Measurements from ENCODE around the gene ARHGEF2.

Gene ARHGEF2

DNA sequence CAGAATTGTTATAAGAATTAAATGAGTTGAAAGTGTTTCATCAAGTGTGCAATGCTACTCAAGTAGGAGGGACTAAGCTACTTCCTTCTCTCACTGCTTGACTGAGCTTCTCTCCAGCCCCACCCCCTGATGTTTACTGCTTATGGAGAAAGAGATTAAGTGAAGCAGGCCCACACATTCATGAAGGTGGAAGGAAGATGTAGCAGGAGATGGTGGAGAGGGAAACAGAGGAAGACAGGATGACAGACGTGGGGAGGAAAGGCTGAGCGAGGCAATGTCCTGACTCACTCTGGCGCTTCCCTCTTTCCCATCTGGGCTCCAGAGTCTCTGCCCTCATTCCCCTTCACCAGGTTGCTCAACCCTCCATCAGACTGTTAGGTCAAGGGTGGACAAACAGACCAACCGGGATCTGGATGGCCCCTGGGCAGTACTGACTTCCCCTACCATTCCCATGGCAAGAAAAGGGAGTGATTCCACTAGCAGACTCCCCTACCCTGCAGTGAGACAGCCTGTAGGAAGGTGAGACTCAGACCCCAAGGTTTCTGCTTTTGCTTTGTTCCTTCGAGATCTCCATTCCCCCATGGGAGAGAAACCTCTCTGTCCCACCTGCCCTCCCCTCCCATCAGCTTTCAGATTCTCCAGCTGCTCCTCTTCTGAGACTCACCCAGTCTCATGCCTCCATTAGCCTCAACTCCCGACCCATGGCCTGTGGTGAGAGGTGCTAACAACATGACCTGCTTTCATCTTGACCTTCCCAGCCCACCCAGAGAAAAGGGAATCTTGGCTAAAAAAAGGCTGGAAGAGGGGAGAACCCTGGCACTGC, 3.1 kb upstream of the ARHGEF2 start:
- ChIA-PET POLR2A (interaction anchor here (1.3 to 2.7 kb wide), 3 partner anchors 11 to 19 kb away, joined by 5 to 19 read pairs (median 5); no protein-coding TSS in a partner anchor), CTCF (interaction anchor here (1.5 to 4.8 kb wide), 4 partner anchors 8 to 44 kb away, joined by 3 to 45 read pairs (median 8); no protein-coding TSS in a partner anchor)
- TF ChIP-seq, protein P1, sequence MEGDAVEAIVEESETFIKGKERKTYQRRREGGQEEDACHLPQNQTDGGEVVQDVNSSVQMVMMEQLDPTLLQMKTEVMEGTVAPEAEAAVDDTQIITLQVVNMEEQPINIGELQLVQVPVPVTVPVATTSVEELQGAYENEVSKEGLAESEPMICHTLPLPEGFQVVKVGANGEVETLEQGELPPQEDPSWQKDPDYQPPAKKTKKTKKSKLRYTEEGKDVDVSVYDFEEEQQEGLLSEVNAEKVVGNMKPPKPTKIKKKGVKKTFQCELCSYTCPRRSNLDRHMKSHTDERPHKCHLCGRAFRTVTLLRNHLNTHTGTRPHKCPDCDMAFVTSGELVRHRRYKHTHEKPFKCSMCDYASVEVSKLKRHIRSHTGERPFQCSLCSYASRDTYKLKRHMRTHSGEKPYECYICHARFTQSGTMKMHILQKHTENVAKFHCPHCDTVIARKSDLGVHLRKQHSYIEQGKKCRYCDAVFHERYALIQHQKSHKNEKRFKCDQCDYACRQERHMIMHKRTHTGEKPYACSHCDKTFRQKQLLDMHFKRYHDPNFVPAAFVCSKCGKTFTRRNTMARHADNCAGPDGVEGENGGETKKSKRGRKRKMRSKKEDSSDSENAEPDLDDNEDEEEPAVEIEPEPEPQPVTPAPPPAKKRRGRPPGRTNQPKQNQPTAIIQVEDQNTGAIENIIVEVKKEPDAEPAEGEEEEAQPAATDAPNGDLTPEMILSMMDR (IDR thresholded peaks at IDR 0.05; ENCODE audit: insufficient read depth, low read length, missing control alignments) = no peak
- DNase-seq (ENCODE audit: low read depth, low spot score) = no peak
- peak overlapping the region; percentile 88 for H3K4me3 ChIP-seq (ENCODE audit: low read depth, low read length)

DNA sequence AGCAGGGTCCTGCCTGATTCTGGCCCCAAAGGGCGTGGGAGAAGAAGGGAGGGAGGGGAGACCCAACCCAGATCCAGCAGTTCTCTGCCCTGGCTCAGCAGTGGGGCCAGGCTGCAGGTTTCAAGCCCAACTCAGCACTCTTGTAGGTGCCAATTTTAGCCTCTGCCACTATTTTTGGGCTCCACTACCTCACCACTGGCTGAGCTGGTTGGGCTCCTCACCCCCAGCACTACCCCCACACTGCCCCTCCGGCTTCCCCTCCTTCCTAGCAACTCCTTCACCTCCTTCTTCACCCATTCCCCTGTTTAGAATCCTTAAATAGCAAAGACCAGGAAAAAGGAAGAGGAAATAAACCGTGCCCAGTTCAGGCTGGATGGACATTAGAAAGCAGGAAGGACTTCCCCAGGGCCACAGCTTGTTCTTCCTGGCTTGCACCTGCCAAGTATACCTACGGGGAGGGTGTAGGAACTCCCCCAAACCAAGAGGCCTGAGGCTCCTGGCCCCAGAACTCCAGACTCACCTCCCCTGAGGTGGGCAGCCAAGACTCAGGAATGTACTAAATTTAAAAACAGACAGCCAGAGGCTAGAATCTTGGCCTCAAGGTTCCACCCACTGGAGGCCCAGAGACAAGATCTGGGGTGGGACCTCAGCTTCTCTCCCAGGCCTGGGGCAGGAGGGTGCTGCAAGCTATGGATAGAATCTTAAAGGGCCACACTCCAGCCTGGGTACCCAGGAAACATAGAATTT, 1.4 kb upstream of the ARHGEF2 start:
- no peak for DNase-seq (ENCODE audit: low read depth, low spot score)
- TF ChIP-seq, protein P1 (IDR thresholded peaks at IDR 0.05; ENCODE audit: insufficient read depth, low read length, missing control alignments) = no peak
- H3K4me3 ChIP-seq (ENCODE audit: low read depth, low read length) = peak overlapping the region; percentile 88
- POLR2A ChIA-PET = interaction anchor here (0.9 to 1.9 kb wide), 3 partner anchors 9 to 41 kb away, joined by 3 to 6 read pairs (median 5); no protein-coding TSS in a partner anchor
- CTCF ChIA-PET = interaction anchor here (1.4 to 3.6 kb wide), 4 partner anchors 10 to 42 kb away, joined by 3 to 24 read pairs (median 8); no protein-coding TSS in a partner anchor

DNA sequence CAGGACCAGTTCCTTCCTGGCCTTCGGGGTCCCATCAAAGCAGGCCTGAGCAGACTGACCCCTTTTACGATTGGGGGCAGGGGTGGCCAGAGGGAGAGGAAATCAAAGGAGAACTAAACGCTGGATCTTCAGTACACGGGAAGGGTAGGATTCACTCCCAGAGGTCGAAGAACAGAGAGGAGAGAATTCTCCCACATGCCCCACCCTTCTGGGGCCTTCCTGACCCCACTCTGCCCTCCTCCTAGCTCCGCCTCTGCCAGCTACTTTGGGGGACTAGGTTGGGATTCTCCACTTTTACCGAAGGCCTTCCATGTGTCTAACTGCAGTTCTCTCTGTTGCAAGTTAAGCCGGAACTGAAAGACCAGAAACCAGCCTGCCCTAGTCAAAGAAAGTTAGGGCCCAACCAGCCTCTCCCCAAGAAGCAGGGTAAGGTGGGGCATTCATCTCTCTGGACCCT, 654 bp upstream of the ARHGEF2 start:
- POLR2A ChIA-PET = interaction anchor here (0.9 to 6.2 kb wide), 5 partner anchors 11 to 41 kb away, joined by 3 to 58 read pairs (median 6); no protein-coding TSS in a partner anchor
- TF ChIP-seq, protein P1 (IDR thresholded peaks at IDR 0.05; ENCODE audit: insufficient read depth, low read length, missing control alignments) = no peak
- H3K4me3 ChIP-seq (ENCODE audit: low read depth, low read length) = peak overlapping the region; percentile 88
- CTCF ChIA-PET = interaction anchor here (1.4 to 4.1 kb wide), 4 partner anchors 10 to 41 kb away, joined by 5 to 30 read pairs (median 23); no protein-coding TSS in a partner anchor
- DNase-seq (ENCODE audit: low read depth, low spot score) = no peak

DNA sequence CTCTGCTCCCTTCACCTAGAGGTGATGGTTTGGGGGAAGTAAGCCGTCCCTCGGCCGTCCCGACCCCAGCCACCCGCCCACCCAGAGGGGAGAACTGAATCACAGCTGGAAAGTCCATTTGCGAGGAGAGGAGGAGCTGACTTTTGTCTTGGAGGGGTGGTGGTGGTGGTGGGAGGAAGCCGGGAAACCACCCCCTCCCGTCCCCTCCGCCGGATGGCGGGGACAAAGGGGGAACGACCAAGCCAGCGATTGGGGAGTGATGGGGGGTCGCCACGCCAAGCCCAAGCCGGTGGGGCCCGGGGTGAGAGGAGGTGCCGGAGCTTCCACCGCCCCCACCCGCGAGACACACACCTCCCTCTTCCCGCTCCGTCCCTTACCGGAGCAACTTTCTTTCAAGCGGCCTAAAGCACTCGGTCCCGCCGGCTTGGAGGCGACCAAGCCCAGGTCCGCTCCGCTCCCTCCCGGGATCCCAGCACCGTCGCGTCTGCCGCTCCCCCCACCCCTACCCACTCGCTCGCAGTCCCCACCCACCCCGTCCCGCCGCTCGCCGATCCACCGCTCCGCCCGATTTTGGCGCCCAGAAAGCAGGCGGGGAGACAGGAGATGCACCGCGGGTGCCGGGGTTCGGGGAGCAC, 540 bp downstream of the ARHGEF2 start:
- DNase-seq (ENCODE audit: low read depth, low spot score) = no peak
- ChIA-PET POLR2A (interaction anchor here (0.6 to 6.2 kb wide), 7 partner anchors 10 to 770 kb away, joined by 3 to 58 read pairs (median 6); partner anchors contain the start of gene KHDC4), CTCF (interaction anchor here (3.0 to 4.1 kb wide), 4 partner anchors 9 to 39 kb away, joined by 14 to 30 read pairs (median 23); no protein-coding TSS in a partner anchor)
- peak overlapping the region; percentile 88 for H3K4me3 ChIP-seq (ENCODE audit: low read depth, low read length)
- TF ChIP-seq, protein P1 (IDR thresholded peaks at IDR 0.05; ENCODE audit: insufficient read depth, low read length, missing control alignments) = no peak

DNA sequence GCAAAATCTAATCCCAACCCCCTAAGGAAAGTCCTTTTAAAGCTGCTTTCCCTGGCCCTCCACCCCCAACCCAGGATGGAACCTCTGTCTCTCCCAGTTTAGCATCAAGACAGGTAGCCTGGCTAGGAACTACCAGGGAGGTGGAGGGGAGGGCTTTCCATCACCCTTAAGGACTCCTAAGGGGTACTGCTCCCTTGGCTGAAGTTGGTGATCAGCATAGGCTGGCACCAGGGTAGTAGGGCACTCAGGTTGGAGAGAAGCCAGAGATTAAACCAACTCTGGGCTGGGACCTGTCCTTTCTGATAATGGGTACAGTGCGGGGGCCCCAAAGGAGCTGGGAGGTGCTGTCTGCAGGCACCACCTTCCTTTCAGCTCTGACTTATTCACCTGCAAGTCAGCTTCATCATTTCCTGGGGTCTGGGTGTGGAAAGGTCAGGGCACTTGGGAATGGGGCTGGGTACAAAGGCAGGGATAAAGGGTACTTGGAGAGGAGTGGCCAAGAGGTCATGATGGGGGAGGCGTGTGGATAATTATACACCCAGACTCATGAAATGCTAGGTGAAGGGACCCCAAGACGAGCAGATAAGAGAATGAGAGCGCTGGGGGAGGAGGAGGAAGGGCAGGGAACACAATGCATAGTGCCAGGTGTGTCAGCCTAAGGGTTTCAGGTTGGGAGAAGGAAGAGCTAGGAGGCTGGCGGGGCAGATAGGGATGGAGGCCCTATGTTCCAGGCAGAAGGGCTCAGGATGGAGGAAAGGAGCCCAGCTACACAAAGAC, 1.2 kb downstream of the ARHGEF2 start:
- CTCF ChIA-PET = interaction anchor here (3.0 to 4.1 kb wide), 4 partner anchors 9 to 39 kb away, joined by 14 to 30 read pairs (median 23); no protein-coding TSS in a partner anchor
- DNase-seq (ENCODE audit: low read depth, low spot score) = no peak
- POLR2A ChIA-PET = interaction anchor here (0.6 to 6.2 kb wide), 7 partner anchors 9 to 770 kb away, joined by 3 to 58 read pairs (median 5); partner anchors contain the start of gene KHDC4
- H3K4me3 ChIP-seq (ENCODE audit: low read depth, low read length) = peak overlapping the region; percentile 88
- TF ChIP-seq, protein P1 (IDR thresholded peaks at IDR 0.05; ENCODE audit: insufficient read depth, low read length, missing control alignments) = no peak
